SK-MEL-5 (cell line): ENCODE data around the gene PTCHD1. TPM values are rescaled to one million over a fixed set of nuclear protein-coding genes. Genes with fewer than 3 reads are reported as not detected.

ENCODE experiments used
- DNase-seq: peaks from one replicate; pipeline ENCODE4 v3.0.0-alpha.2; 2016; ENCODE audit warnings: low read depth, low spot score
- in situ Hi-C: cut with HindIII; loops from 2 replicates; pipeline ENCODE4 v1.10.0; 2016; ENCODE audit warnings: low sequenced_read_pairs, high pct_unique_total_duplicates, low pct_unique_long_range_greater_than_20kb
- total RNA-seq: library from RNA; depleted of rRNA; stranded (reverse); fragments of >200 nt; shearing (Covaris generic); gene quantifications from 2 replicates; pipeline ENCODE4 v1.2.3, GENCODE V29; 2014

PTCHD1 gene
- total RNA-seq, 1 experiment from 2014 or later, result 0.03 TPM

DNA sequence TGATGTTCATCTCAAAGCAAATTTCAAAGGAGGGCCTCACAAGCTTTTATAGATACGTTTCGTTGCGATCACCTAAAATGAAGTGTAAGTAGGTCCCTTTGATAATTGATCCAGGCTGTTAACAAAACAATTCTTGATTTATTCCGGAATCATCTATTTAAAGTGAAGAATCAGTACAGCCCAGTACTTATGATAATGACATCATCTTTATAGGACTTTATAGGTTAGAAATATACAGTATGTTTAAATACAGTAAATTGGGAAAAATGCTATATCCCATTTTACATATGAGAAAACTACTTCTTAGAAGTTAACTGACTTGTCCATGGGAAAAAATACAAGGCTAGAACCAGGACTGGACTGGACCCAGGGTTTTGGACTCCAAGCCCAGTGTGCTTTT is 3.7 kb downstream of the PTCHD1 start:
- no peak for DNase-seq
- in situ Hi-C loops, result no loop called here

DNA sequence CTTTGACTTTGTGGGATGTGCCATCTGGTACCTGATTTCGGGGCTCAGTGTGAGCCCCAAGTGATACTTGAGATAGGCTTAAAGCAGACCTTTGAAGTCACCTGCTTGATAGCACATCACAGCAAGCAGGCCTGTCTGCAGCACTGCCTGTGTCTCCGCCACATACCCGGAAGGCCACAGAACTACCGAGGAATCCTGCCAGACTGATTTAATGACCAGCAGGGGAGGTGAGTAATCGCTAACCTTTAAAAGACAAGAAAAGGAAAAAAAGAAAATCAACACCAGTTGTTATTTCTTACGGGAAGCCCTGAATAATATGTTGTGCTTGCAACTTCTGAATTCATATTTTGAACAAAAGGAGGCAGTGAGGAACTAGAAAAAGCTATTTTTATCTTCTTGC is 6.8 kb downstream of the PTCHD1 start:
- peak; percentile 45 for DNase-seq
- in situ Hi-C loops, result no loop called here

DNA sequence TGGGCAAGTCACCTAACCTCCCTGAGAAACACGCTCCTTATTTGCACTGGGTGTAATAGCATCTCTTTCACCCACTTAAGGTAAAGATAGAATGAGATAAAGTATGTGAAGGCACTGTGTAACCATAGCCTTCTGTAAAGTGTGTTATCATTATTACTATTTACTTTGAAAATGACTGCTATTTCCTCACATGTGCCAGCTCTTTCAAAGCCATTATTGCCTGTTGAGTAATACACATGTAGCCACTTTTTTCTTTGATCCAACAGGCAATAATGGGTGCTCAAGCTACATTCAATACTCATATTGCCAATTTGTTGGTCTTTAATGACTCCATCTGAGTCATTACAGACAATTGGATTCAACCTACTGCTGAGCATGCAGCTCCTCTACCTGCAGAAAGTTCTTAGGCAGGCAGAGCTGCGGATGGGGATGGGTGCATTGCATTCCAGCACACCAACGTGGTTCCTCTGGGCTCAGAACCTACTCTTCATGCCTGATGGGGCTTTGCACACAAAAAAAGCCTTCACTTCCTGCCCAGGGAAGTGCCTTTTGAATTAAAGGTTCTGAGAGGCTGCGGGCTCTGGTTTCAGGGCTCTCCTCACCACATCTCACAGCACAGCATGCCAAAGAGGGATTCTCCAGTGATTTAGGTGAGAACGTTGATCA is 9.7 kb downstream of the PTCHD1 start:
- in situ Hi-C loops, result no loop called here
- no peak for DNase-seq

DNA sequence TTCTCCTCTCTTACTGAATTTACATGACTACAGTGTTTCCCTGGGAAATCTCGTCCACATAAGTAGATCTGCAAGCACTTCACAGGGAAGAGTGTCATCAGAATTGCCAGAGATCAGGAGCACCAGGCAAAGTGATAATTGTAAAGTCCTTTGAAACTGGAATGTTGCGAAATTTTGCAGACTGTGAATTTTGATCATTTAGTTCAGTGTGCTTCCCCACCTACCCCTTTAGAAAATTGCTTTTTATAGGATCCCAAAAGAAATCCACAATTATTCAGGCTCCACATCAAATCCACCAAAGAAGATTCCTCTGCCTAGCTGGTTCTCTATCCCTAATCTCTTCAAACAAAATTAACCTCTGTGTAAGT is 10.2 kb downstream of the PTCHD1 start:
- in situ Hi-C loops, result no loop called here
- DNase-seq, result no peak

DNA sequence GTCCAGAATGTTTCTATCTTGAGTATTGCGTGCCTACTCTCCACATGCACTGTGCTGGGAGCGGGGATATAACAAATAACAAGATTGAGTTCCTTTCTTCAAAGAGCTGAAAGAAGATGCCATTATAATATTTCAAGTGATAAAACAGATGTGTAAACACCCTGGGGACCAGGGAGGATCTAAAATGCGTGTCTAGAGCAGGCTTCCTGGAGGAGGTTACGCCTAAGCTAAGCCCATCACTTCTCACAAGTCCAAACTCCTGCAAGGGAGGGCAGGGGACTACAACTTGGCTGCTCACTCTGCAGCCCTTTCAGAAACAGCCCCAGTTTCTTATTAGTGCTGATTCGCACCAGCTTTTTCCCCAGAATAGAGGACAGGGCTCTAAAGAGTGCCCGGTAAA is 21.5 kb downstream of the PTCHD1 start:
- in situ Hi-C loops, result no loop called here
- DNase-seq, result no peak

DNA sequence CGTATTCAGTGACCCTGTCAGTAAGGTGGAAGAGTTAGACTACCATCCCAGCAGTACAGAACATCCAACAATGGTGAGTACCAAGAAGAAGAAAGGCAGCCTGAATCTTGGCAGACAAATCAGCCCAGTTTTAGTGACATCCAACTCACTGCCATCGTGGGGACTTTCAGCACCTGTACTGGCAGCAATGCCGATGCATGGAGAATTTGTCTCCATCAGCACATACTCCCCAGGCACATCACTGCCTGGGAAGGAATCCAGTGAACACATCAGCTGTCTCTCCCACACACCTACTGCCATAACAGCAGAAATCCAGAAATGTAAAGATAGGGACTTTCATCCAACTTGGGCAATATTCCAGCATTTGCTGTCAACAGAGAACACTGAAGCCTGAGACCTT is 29.8 kb downstream of the PTCHD1 start:
- in situ Hi-C loops, result no loop called here
- DNase-seq, result no peak

DNA sequence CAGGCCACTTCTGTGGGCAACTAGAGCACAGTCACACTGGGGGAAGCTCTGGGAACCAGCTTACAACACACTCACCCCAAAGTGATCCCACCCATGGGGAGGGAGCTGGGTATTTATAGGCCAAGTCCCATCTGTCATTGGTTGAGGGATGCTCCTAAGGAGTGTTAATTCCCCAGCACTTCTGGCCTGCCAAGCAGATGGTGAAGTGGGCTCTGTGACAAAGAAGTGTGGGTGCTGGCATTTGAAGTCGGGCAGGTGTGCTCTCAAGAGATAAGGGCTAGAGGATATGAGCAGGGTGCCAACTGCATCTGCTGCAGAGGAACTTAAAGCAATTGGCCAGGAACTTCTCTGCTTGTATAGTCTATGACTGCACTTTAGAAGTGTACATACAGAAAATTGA is 30.9 kb downstream of the PTCHD1 start:
- in situ Hi-C loops, result no loop called here
- DNase-seq, result no peak

DNA sequence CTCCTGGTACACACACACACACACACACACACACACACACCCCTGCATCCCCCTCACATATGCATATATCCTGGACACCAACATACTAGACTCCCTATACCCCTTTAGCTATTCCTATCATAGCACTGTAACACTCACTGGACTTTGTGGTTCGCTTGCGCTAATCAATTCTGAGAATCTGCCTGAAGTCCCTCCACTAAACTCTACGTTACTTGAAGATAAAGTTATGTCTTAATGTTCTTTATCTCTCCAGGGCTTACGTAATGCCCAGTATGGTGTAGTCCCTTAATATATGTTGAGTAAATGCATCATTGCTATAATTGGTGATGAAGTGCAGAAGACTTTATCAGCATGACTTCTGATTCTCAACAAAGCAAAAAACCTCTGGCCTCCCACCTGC is 32.3 kb downstream of the PTCHD1 start:
- in situ Hi-C loops, result no loop called here
- no peak for DNase-seq

DNA sequence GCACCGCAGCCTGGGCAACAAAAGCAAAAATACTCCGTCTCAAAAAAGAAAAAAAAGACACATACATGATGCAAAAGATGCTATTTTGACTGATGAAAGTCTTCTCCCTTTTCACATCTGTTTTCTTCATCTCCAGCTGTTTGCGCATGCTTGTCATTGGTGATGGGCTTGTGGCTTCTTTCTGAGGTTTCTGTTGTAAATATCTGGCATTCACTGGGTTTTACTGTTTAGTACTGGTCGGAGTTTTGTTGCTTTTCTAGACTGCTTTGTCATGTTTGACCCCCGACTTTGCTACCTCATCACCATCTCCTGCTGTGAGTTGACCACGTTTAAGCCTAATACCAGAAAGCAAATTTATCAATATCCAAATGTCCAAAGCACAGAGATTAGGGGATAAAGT is 34.4 kb downstream of the PTCHD1 start:
- in situ Hi-C loops, result no loop called here
- no peak for DNase-seq

DNA sequence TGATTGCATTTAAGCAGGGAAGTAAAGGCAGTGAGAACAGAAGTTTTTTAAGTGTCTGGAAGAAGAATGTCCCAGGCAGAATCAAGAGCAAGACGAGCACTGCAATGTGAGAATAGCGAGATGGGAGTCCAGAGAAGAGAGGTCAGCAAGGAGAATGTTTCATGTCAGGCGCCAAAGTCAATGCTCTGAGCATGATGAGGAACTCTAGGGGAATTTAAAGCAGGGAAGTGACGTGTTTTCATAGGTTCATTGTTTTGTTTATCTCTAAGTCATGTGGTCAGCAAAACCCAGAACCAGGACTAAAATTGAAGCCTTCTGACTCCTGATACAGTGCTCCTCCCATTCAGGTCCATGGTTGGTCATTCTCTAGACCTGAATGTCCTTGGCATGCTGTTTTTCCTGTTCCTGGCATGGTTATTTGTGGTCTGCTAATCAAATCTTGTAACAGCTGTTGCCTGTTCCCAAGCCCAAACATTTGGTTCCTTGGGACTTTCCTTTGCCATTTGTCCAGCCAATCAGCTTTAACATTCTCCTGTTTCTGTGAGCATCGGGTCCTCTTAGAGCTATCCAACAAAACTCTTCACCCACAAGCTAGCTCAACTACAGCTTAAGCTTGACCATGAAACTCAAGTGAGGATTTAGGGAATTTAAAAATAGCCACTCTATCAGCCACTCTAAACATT is 37.7 kb downstream of the PTCHD1 start:
- in situ Hi-C loops, result no loop called here
- no peak for DNase-seq

DNA sequence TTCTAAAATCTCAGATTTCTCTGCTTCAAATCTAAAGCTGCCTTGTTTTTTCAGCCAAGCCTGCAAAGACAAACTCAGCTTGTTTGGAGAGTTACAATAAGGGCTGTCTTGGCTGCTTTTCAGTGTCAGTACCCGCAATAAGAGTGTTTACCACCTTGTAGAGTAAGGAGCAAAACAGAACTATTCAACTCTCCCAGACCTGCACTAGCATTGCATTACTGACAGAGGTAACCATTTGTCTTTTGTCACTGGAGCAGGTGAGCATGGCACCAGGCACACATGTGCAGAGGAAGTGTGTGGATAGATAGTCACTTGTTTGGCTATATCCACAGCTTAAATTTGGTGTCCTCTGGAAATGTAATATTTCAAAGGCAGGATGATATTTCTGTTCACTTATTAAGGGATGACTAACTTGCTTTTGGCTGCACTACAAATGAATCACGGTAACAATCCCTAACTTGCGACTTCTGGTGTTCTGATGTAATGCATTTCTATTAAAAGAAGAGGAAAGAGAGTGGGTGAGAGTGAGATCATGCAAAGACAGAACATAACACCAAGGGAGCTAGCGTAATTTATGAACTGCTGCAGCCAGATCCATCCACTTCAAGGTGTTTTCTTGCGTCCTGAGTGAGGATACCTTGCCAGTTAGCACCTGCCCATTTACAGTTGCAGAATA is 38.6 kb downstream of the PTCHD1 start:
- DNase-seq, result no peak

DNA sequence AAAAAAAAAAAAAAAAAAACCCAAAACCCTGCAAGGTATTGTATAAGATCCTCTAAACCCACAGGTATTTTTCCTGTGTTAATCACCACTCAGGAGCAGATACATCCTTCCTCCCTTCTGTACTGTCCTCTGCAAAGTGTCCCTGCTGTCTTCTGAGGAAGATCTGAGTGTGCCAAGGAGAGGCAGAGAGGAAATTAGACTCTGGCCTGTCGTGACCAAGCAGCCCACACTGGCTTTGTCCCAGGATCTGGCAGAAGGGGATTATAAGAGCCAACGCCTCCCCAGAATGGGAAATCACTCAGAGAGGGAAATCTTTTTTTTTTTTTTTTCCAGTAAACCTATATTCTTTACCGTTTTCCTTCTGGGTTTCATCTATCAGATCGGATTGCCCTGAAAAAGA is 39.6 kb downstream of the PTCHD1 start:
- no peak for DNase-seq
- in situ Hi-C loops, result no loop called here

More for the DNA sequence above, 38.6 kb downstream of the PTCHD1 start:
- in situ Hi-C loops, result no loop called here

DNA sequence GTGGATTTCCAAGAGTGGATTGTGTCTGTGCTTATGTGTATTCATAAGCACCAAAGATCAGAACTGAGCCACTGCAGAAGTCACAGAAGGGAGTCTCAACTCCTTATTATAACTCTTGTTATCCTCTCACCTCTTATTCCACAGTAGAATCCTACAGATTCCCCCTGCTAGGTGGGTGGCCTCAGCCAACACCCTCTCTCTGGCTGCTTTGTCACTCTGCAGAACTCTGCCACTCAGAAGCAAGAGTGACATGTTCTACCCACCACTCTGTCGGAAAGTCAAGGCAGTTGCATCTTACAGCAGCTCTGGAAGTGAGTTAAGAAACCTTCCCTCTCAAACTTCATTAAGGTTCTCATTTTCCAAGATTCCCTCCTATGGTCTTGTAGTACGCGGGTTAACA is 41.9 kb downstream of the PTCHD1 start:
- in situ Hi-C loops, result no loop called here
- no peak for DNase-seq

DNA sequence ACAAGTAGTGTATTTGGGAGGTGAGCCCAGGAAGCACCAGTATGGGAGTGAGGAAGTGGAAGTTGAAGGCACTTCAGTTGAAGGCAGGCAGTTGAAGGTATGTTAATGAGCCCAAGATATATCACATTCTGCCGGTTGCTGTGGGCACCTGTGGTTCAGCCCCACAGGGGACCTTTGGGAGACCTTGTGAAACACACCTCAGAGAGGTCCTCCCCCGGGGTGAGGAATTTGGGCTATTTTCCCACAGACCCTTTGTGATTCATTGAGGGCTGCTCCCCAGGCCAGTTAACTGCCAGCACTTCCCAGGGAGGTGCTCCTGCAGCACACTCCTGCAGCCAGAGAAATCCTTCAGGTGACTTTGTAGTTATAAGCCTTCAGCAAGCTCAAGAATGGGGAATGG is 45.9 kb downstream of the PTCHD1 start:
- DNase-seq, result no peak
- in situ Hi-C loops, result no loop called here

DNA sequence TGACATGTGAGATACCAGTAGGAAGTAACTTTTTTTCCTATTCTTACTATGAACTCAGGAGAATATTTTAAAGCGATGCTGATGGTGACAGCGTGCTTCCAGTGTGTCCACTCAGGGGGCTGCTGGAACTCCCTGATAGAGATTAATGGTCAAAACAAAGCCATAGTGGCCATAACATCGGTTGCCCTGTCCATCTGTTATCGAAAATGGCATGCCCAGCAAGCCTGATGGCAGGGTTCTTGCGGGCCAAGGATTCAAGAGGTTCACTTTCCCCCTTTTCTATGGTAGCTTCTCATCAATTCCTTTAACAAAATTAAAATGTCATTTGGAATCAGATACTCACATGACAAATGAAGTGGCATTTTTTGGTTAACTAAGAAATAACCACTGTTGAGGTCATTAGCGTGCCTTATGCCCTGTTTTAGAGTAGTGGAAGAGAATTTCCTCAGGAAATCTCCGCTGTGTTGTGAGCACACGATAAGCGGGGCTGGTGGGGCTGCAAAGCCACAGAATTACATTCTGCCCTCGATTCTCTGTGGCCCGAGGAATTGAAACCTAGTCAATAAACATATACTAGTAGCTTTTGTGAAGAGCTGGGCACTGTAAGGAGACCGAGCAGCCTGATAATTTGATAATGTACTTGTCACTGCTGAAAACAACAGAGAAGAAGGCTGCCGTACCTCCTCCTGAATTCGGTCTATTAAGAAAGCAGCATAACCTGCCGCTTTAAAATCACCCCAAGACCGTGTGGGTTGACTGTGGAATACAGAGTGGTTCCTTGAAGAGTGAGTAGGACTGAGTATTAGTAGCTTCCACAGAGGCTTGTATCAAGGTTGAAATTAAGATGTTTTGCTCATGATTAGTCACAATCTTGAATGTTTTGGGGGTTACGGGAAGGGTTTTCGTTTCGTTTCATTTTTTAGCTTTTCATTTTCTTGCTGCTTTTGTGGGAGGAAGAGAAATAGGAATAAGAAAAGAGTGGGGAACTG is 46.7 kb downstream of the PTCHD1 start:
- no peak for DNase-seq
- in situ Hi-C loops, result no loop called here

DNA sequence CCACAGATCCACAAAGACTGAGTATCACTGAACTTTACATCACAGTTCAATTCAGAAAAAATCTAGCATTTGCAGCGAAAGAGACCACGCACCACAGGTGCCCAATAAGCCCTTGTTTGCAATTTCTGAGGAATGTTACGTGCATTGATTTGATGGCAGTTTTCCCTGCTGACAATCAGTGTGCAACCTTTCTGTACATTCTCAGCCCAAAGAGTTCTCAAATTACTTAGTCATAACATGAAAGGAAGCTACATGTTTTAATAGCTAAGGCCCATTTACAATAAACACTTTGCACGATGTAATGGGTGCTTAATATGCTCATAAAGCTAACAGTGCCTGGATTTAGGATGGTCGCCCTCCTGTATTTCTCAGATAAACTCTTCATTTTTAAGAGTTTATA is 47.9 kb downstream of the PTCHD1 start:
- DNase-seq, result no peak
- in situ Hi-C loops, result no loop called here

DNA sequence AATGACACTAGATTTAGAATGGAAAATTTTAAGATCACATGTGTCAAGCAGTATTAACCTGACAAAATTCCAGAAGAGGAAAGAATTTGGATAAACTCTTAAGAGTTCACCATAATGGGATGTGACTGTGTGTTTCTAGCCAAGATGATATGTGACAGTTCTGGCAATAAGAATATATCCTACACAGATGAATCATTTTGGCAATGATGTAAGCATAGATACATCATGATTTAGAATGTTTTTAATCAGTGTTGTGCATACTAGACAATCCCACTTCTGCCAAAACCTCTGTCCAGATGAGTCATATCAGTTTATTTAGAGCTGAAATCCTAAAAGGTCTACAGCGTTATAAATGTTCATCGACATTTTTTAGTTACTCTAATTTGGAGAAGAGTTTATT is 48.8 kb downstream of the PTCHD1 start:
- no peak for DNase-seq
- in situ Hi-C loops, result no loop called here

DNA sequence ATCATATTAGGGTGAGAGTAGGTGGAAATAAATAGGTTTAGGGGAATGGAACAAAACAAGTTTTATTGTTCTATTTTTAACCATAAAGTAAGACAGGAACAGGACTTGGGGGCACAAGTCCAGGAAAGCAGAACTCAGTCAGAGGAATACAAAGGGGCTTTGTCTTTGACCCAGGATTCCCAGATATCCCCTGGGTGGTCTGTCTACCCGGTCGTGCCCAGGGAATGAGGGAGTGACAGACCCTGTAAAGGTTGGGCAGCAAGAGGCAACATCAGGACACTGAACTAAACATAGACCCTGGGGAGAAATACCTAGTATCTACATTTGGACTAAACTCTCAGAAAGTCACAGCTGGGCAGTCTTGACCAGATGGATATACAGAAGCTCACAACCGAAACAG is 50.6 kb downstream of the PTCHD1 start:
- in situ Hi-C loops, result no loop called here

More for the DNA sequence above, 50.6 kb downstream of the PTCHD1 start:
- no peak for DNase-seq
